GM12878 (cell line): Measurements from ENCODE around the gene ACSF3. TPM values are rescaled to one million over a fixed set of nuclear protein-coding genes. Genes with fewer than 3 reads are reported as not detected.

Experiments
- ATAC-seq: fragments of 200-7000 bp; cut with Tn5 transposase; 3 replicates; pipeline ENCODE4 v1.9.1; 2020; ENCODE audit warnings: mild to moderate bottlenecking, moderate library complexity
- BruUV-seq: library from RNA; stranded (reverse); fragments of 400-500 nt; replicated peaks from 2 replicates; lab custom pipeline; 2021; lab: Mats Ljungman, UMichigan
- CTCF ChIA-PET: fragments of 300-600 bp; sonication (Branson Sonifier 250); formaldehyde crosslinking; extraction: SDS; loops from one replicate; lab custom pipeline; 2021; ENCODE audit warnings: inconsistent platforms; lab: Yijun Ruan, JAX
- POLR2A ChIA-PET: fragments of 350-600 bp; formaldehyde crosslinking; extraction: SDS; loops from one replicate; lab custom pipeline; 2021; ENCODE audit warnings: inconsistent platforms; lab: Charles Lee
- RAD21 ChIA-PET: fragments of 300-600 bp; sonication (Branson Sonifier 250); formaldehyde crosslinking; loops from one replicate; lab custom pipeline; 2023; ENCODE audit warnings: antibody characterized with exemption; ENCODE audit not compliant: unreplicated experiment; lab: Charles Lee
- SMC1A ChIA-PET: fragments of 300-600 bp; sonication (Branson Sonifier 250); formaldehyde crosslinking; loops from one replicate; lab custom pipeline; 2023; ENCODE audit not compliant: unreplicated experiment, uncharacterized antibody; lab: Charles Lee
- DNase-seq: peaks from one replicate; pipeline ENCODE4 v3.0.0-alpha.2; 2011; ENCODE audit warnings: low read depth, low spot score
- FAIRE-seq: peaks from 3 replicates; lab custom pipeline; 2011; peaks lifted over from hg19 to GRCh38; lab: Jason Lieb, UNC
- H2AFZ ChIP-seq: 2 replicates; pipeline ENCODE4 v1.6.0; 2011; ENCODE audit warnings: low read depth, low read length, control low read depth; ENCODE audit not compliant: control insufficient read depth
- H3K27ac ChIP-seq: 2 replicates; pipeline ENCODE4 v1.5.1; 2011; ENCODE audit warnings: control low read depth; ENCODE audit not compliant: control insufficient read depth, insufficient read depth
- H3K27me3 ChIP-seq, 2 experiments: replicated peaks in 1 of 2; 2 replicates each; pipeline versions ENCODE4 v1.6.0 to v1.6.1; 2011; ENCODE audit warnings: low read length in 1 of 2; ENCODE audit not compliant: control insufficient read depth in 2 of 2, insufficient read depth in 2 of 2
- H3K36me3 ChIP-seq, 2 experiments: 2 replicates each; pipeline ENCODE4 v1.5.1; 2011; ENCODE audit warnings: low read length in 1 of 2; ENCODE audit not compliant: control insufficient read depth in 2 of 2, insufficient read depth in 2 of 2
- H3K4me1 ChIP-seq: 2 replicates; pipeline ENCODE4 v1.6.1; 2011; ENCODE audit warnings: mild to moderate bottlenecking, low read length, moderate library complexity, mixed read lengths; ENCODE audit not compliant: control insufficient read depth, insufficient read depth
- H3K4me2 ChIP-seq: 2 replicates; pipeline ENCODE4 v1.6.0; 2011; ENCODE audit warnings: control low read depth; ENCODE audit not compliant: control insufficient read depth, insufficient read depth
- H3K4me3 ChIP-seq: fragments of 200-600 bp; sonication (generic); 2 replicates; pipeline ENCODE4 v1.5.1; 2016
- H3K79me2 ChIP-seq: 2 replicates; pipeline ENCODE4 v1.6.0; 2011; ENCODE audit warnings: low read length; ENCODE audit not compliant: control insufficient read depth, insufficient read depth
- H3K9ac ChIP-seq: 2 replicates; pipeline ENCODE4 v1.8.0; 2011; ENCODE audit warnings: low read length, control low read depth, mixed read lengths; ENCODE audit not compliant: control insufficient read depth, insufficient read depth
- H3K9me3 ChIP-seq: replicated peaks from 3 replicates; pipeline ENCODE4 v1.5.1; 2011; ENCODE audit warnings: mild to moderate bottlenecking, low read length; ENCODE audit not compliant: control insufficient read depth, insufficient read depth
- H4K20me1 ChIP-seq: 2 replicates; pipeline ENCODE4 v1.6.0; 2011; ENCODE audit not compliant: control insufficient read depth, insufficient read depth
- NR2C2 ChIP-seq: IDR thresholded peaks from 2 replicates; pipeline ENCODE4 v1.6.1; 2011; ENCODE audit warnings: borderline replicate concordance, low read depth; ENCODE audit not compliant: control insufficient read depth, insufficient read length
- ZNF207 ChIP-seq: fragments of 450-650 bp; IDR thresholded peaks from 2 replicates; pipeline ENCODE4 v1.6.1; 2014; ENCODE audit warnings: antibody characterized with exemption, mild to moderate bottlenecking, borderline replicate concordance
- WGBS: methylation state at CpG from one replicate; pipeline ENCODE4 v1.1.6; 2016; ENCODE audit warnings: low lambda C conversion rate; ENCODE audit not compliant: insufficient replicate concordance, insufficient coverage; ENCODE audit errors: missing lambda C conversion rate; 5-methylcytosine and 5-hydroxymethylcytosine counted together
- in situ Hi-C: fragments of 300-500 bp; cut with MboI; formaldehyde crosslinking; loops from 9 replicates; pipeline ENCODE4 v1.14.3; 2018; ENCODE audit warnings: mixed read lengths
- intact Hi-C: fragments of 100-400 bp; cut with micrococcal nuclease; formaldehyde crosslinking; loops from one replicate; pipeline ENCODE4 v1.14.2; 2022; ENCODE audit not compliant: unreplicated experiment
- polyA plus RNA-seq, 11 experiments: library from polyadenylated mRNA; depleted of rRNA in 4 of 11; unstranded in 6 of 11; stranded (reverse) in 5 of 11; fragments of >200 nt; fragmentation: Nextera tagmentation in 4 of 11; fragmentation: Illumina TruSeq in 1 of 11; extraction: Ambion mirVana in 4 of 11; extraction: Trizol in 1 of 11; gene quantifications; 1 replicate in 1 of 11; 2 replicates in 10 of 11; pipeline versions ENCODE4 v1.2.1 to v1.2.3, GENCODE V29; 2011 to 2016; ENCODE audit warnings: inconsistent platforms in 2 of 11, missing spikeins in 2 of 11, low read depth in 1 of 11
- total RNA-seq, 4 experiments: library from RNA; depleted of rRNA in 3 of 4; stranded (reverse); fragments of >200 nt in 3 of 4; fragmentation: Illumina TruSeq in 1 of 4; extraction: Trizol in 1 of 4; gene quantifications; 2 replicates each; pipeline versions ENCODE4 v1.2.1 to v1.2.3, GENCODE V29; 2013 to 2021
- TF ChIP-seq, protein P1 (sequence below): fragments of 450-650 bp; IDR thresholded peaks from 2 replicates; pipeline ENCODE4 v1.6.1; 2018; ENCODE audit warnings: borderline replicate concordance, mild to moderate bottlenecking; ENCODE audit not compliant: partially characterized antibody

The ACSF3 gene
- total and polyA plus RNA-seq, 10 of the 15 experiments (the other 5 are each of a cell fraction or from before 2014, with no cell fraction given): 1.0 to 44.4 (median 25.8) TPM

DNA sequence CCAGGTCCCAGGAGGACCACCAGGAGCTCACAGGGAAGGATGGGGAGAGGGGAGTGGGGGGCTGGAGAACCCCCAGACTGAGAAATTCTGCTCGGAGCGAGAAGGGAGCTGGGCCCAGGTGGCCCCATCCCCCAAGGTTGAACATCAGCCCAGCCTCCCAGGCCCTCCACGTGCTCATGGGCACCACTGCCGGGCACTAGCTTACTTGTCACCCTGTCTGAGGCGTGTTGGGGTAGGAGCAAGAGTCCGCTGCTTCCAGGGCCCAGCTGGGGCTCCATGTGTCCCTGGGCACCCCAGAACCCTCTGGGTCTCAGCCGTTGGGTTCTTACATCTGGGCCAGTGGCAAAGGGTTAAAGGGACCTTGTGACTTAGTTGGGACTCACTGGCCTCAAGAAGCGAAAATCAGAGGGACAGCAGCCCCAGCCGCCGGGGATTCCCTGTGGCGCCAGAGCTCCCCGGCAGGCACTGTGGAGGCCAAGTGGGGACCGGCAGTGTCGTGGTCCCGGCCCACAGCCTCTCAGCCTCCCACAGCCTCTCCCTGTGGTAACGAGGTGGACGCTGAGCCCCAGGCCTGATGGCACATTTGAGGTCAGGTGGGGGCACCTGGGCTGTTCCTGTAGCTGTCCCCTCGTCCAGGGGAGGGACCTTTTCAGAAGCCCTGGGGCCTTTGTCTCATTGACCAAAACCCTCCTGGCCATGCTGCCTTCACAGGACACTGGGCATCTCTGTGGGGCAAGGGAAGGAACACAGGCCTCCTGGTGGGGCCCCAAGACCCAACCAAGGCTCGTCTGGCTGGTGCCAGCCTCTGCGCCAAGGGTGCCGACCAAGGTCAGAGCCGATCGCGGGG, 44.2 kb downstream of the ACSF3 start:
- Histone ChIP-seq H3K9ac (no peak overlapping the region), H4K20me1 (no peaks in the 10 kb centered on the region), H3K27me3 (no peaks in the 10 kb centered on the region), H3K4me1 (no peaks in the 10 kb centered on the region), H2AFZ (no peak overlapping the region), H3K9me3 (no peaks in the 10 kb centered on the region), H3K36me3 (peaks cover 13 to 21% of the 10 kb centered on the region in 2 experiments), H3K79me2 (no peaks in the 10 kb centered on the region), H3K4me3 (no peak overlapping the region), H3K27ac (no peak overlapping the region), H3K4me2 (no peak overlapping the region)
- intact Hi-C loops (no loop called here), in situ Hi-C loops (no loop called here)
- 94% methylated on average over 23 of the region's 24 CpGs for WGBS
- ChIA-PET POLR2A (no interaction called here), CTCF (interaction anchor here (0.7 kb wide), 1 partner anchor 374 kb away, joined by 4 read pairs; no protein-coding TSS in a partner anchor), SMC1A (no interaction called here), RAD21 (interaction anchor here (0.7 kb wide), 1 partner anchor 44 kb away, joined by 3 read pairs; the partner anchor contains the start of gene ACSF3)
- no peak for ATAC-seq
- FAIRE-seq: no peak
- no peak for DNase-seq
- no TSS peak for BruUV-seq
- TF ChIP-seq NR2C2 (no peak), ZNF207 (no peak)
- TF ChIP-seq, protein P1, sequence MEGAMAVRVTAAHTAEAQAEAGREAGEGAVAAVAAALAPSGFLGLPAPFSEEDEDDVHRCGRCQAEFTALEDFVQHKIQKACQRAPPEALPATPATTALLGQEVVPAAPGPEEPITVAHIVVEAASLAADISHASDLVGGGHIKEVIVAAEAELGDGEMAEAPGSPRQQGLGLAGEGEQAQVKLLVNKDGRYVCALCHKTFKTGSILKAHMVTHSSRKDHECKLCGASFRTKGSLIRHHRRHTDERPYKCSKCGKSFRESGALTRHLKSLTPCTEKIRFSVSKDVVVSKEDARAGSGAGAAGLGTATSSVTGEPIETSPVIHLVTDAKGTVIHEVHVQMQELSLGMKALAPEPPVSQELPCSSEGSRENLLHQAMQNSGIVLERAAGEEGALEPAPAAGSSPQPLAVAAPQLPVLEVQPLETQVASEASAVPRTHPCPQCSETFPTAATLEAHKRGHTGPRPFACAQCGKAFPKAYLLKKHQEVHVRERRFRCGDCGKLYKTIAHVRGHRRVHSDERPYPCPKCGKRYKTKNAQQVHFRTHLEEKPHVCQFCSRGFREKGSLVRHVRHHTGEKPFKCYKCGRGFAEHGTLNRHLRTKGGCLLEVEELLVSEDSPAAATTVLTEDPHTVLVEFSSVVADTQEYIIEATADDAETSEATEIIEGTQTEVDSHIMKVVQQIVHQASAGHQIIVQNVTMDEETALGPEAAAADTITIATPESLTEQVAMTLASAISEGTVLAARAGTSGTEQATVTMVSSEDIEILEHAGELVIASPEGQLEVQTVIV: no peak
